ENCODE data around the gene ANKRD37.
"Not testable (repeated sequence)": the region's sequence is repeated elsewhere in the genome, so short reads cannot be mapped to it uniquely, and the experiment has no call there.

Gene ANKRD37

DNA sequence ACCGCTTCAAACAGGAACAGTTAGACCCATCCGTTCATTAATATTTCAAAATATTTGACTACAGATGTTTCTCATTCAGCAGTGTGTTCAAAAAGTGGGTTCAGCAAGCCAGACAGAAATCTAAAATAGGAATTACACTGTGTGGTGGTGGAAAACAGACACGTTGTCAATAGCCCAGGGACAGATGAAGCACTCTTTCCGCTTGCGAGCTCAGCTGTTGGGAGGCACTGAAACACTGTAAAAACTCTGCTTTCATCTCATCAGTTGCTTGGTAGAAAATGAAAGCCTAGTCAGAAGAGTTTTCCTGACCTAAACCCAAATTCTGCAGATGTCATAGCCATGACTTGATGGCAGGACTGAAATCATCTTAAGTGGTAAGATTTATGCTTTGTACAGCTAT lies 39.4 kb upstream of the ANKRD37 start:
- H3K4me1 Mint-ChIP-seq = peaks cover 6% of the 10 kb centered on the region

DNA sequence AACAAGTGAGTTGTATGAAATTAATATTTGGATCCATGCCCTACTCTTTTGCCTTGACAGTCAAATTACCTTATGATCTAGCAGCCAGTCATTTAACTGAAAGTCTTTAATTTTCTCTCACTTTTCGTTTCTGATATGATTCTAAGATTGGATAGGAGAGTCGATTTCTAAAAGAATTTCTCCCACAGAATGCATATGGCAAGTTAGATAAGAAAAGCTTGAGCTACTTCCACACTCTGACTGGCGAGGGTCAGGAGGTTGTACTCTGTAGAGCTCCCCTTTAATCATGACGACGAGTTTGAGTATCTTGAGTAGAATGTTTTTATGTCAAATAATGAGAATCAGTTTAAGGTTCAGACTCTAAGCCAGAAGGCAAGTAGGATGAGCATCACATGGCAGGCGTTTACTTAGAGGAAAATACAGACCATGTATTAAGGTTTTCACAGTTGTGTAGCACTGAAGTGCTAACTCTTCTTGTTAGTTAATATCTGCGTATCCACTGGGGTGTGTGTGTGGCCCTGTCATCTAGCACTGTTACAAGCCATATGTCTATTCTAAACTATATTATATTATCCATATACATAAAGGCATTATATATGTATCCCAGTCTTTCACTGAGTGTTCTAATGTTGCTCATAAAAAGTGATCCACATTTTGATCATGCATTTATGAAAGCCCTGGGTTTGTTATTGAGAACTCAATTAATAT lies 38.8 kb upstream of the ANKRD37 start:
- Mint-ChIP-seq H3K36me3 (ENCODE audit: low read depth) (peaks cover 17% of the 10 kb centered on the region), H3K4me1 (no peaks in the 10 kb centered on the region), H3K27ac (no peak overlapping the region), H3K9me3 (no peaks in the 10 kb centered on the region), H3K27me3 (ENCODE audit: low read depth, poor library complexity) (no peaks in the 10 kb centered on the region), H3K4me3 (no peak overlapping the region)
- no peak for DNase-seq
- TF ChIP-seq, protein P1, sequence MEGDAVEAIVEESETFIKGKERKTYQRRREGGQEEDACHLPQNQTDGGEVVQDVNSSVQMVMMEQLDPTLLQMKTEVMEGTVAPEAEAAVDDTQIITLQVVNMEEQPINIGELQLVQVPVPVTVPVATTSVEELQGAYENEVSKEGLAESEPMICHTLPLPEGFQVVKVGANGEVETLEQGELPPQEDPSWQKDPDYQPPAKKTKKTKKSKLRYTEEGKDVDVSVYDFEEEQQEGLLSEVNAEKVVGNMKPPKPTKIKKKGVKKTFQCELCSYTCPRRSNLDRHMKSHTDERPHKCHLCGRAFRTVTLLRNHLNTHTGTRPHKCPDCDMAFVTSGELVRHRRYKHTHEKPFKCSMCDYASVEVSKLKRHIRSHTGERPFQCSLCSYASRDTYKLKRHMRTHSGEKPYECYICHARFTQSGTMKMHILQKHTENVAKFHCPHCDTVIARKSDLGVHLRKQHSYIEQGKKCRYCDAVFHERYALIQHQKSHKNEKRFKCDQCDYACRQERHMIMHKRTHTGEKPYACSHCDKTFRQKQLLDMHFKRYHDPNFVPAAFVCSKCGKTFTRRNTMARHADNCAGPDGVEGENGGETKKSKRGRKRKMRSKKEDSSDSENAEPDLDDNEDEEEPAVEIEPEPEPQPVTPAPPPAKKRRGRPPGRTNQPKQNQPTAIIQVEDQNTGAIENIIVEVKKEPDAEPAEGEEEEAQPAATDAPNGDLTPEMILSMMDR (IDR thresholded peaks at IDR 0.05) = no peak

More for the DNA sequence above, 39.4 kb upstream of the ANKRD37 start:
- H3K9me3 Mint-ChIP-seq = no peaks in the 10 kb centered on the region
- no peaks in the 10 kb centered on the region for H3K27me3 Mint-ChIP-seq (ENCODE audit: low read depth, poor library complexity)
- TF ChIP-seq, protein P1 (IDR thresholded peaks at IDR 0.05) = no peak
- H3K4me3 Mint-ChIP-seq = no peak overlapping the region
- no peak for DNase-seq
- H3K27ac Mint-ChIP-seq = no peak overlapping the region
- peaks cover 21% of the 10 kb centered on the region for H3K36me3 Mint-ChIP-seq (ENCODE audit: low read depth)

DNA sequence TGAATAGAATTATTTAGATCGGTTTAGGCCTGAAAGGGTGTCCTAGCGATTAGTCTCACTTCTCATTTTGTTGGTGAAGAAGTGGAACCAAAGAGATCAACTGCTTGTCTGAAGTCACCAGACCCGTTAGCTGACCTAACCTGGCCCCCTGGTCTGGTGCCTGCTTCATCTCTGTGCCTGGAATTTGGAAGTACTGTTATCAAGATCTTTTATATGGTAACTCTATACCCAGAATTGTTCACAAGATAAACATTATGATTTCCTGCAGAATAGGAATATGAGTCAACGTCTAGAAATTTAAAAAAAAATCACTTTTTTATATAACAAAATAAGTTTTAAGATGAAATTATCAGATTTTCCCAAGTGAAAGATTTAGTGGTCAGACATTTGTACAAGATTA lies 38.1 kb upstream of the ANKRD37 start:
- peaks cover 13% of the 10 kb centered on the region for H3K36me3 Mint-ChIP-seq (ENCODE audit: low read depth)
- TF ChIP-seq, protein P1 (IDR thresholded peaks at IDR 0.05) = no peak
- H3K27ac Mint-ChIP-seq = no peak overlapping the region
- H3K27me3 Mint-ChIP-seq (ENCODE audit: low read depth, poor library complexity) = no peaks in the 10 kb centered on the region
- no peaks in the 10 kb centered on the region for H3K9me3 Mint-ChIP-seq
- no peak for DNase-seq
- no peak overlapping the region for H3K4me3 Mint-ChIP-seq
- H3K4me1 Mint-ChIP-seq = no peaks in the 10 kb centered on the region

DNA sequence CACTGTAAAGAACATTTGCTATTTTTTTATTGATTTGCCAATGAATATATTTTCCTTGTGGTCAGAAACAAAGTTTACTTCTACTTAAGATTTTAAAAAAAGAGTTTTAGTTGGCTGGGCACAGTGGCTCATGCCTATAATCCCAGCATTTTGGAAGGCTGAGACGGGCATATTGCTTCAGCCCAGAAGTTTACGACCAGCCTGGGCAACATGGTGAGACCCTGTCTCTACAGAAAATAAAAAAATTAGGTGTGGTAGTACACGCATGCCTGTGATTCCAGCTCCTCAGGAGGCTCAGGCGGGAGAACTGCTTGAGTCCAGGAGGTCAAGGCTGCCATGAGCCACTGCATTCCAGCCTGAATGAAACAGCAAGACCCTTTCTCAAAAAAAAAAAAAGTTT lies 37.7 kb upstream of the ANKRD37 start:
- Mint-ChIP-seq H3K27ac (no peak overlapping the region), H3K27me3 (ENCODE audit: low read depth, poor library complexity) (no peaks in the 10 kb centered on the region), H3K36me3 (ENCODE audit: low read depth) (peaks cover 12% of the 10 kb centered on the region), H3K9me3 (no peaks in the 10 kb centered on the region), H3K4me3 (no peak overlapping the region), H3K4me1 (peaks cover 2% of the 10 kb centered on the region)
- DNase-seq = no peak
- TF ChIP-seq, protein P1 (IDR thresholded peaks at IDR 0.05) = no peak

DNA sequence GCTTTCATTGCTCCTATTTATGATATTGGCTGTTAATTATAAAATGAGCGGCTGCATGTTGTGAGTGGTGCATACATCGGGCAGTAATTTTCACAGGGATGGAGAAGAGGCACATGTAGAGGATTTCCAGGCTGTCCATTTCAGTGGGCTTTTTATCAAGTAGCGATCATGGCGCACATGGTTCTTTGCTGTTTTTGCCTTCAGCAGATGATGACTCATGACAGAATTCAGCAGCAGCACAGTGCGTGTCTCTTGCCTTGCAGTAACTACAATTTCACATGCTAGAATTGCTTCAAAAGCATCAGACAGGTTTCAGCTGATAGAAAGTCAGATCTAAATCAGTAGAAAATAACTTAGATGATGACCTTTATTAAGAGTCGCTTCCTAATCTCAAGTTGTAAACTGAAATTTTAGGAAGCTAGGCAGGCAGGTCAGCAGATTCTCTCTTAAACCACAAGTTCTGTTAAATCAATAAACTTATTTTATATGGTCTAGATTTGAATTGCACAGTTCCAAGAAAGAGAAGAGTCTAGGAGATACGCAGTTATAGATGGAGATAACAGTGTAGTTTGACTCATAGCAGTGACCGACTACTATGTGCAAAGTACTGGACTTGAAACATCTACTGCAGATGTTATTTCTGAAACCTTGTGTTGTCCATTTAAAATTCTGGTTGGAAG lies 36.7 kb upstream of the ANKRD37 start:
- peaks cover 12% of the 10 kb centered on the region for H3K4me1 Mint-ChIP-seq
- TF ChIP-seq, protein P1 (IDR thresholded peaks at IDR 0.05) = no peak
- H3K27ac Mint-ChIP-seq = no peak overlapping the region
- no peaks in the 10 kb centered on the region for H3K27me3 Mint-ChIP-seq (ENCODE audit: low read depth, poor library complexity)
- no peak for DNase-seq
- no peak overlapping the region for H3K4me3 Mint-ChIP-seq
- H3K36me3 Mint-ChIP-seq (ENCODE audit: low read depth) = peaks cover 6% of the 10 kb centered on the region
- H3K9me3 Mint-ChIP-seq = no peaks in the 10 kb centered on the region

DNA sequence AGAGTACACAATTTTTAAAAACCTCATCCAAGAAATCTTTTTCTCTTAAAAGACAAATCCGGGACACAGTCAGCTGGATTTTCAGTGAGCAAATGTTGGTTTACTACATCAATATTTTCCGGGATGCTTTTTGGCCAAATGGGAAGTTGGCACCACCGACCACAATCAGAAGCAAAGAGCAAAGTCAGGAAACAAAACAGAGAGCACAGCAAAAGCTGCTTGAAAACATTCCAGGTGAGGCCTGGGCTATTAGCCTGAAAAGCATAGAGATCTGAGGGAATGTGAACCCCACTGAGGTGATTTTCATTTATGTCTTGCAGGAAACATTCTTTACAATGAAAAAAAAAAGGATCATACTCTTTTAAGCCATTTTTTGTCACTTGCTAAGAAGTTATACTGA lies 34.8 kb upstream of the ANKRD37 start:
- Mint-ChIP-seq H3K36me3 (ENCODE audit: low read depth) (peaks cover 6% of the 10 kb centered on the region), H3K27ac (no peak overlapping the region), H3K4me1 (peaks cover 23% of the 10 kb centered on the region), H3K27me3 (ENCODE audit: low read depth, poor library complexity) (no peaks in the 10 kb centered on the region), H3K9me3 (no peaks in the 10 kb centered on the region), H3K4me3 (no peak overlapping the region)
- TF ChIP-seq, protein P1 (IDR thresholded peaks at IDR 0.05) = no peak
- DNase-seq = no peak

DNA sequence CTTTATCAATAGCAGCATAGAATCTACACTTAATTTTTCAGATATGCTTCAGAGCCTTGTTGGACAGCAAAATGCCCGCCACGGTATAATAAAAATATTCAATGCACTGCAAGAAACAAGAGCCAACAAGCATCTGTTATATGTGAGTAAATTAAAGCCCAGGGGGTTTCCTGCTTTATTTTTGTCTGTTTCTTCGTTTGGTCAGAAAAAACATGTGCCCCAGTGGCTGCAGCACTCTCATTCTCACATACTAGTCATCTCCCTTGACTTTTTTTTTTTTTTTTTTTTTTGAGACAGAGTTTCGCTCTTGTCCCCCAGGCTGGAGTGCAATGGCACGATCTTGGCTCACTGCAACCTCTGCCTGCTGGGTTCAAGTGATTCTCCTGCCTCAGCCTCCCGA lies 34.1 kb upstream of the ANKRD37 start:
- peaks cover 26% of the 10 kb centered on the region for H3K4me1 Mint-ChIP-seq
- not testable (repeated sequence) for H3K27ac Mint-ChIP-seq; DNase-seq; H3K36me3 Mint-ChIP-seq (ENCODE audit: low read depth); H3K9me3 Mint-ChIP-seq; H3K27me3 Mint-ChIP-seq (ENCODE audit: low read depth, poor library complexity); H3K4me3 Mint-ChIP-seq
